ENCODE results near the gene CGNL1. TPM values are rescaled to one million over a fixed set of nuclear protein-coding genes. Genes with fewer than 3 reads are reported as not detected.

Gene CGNL1, protein sequence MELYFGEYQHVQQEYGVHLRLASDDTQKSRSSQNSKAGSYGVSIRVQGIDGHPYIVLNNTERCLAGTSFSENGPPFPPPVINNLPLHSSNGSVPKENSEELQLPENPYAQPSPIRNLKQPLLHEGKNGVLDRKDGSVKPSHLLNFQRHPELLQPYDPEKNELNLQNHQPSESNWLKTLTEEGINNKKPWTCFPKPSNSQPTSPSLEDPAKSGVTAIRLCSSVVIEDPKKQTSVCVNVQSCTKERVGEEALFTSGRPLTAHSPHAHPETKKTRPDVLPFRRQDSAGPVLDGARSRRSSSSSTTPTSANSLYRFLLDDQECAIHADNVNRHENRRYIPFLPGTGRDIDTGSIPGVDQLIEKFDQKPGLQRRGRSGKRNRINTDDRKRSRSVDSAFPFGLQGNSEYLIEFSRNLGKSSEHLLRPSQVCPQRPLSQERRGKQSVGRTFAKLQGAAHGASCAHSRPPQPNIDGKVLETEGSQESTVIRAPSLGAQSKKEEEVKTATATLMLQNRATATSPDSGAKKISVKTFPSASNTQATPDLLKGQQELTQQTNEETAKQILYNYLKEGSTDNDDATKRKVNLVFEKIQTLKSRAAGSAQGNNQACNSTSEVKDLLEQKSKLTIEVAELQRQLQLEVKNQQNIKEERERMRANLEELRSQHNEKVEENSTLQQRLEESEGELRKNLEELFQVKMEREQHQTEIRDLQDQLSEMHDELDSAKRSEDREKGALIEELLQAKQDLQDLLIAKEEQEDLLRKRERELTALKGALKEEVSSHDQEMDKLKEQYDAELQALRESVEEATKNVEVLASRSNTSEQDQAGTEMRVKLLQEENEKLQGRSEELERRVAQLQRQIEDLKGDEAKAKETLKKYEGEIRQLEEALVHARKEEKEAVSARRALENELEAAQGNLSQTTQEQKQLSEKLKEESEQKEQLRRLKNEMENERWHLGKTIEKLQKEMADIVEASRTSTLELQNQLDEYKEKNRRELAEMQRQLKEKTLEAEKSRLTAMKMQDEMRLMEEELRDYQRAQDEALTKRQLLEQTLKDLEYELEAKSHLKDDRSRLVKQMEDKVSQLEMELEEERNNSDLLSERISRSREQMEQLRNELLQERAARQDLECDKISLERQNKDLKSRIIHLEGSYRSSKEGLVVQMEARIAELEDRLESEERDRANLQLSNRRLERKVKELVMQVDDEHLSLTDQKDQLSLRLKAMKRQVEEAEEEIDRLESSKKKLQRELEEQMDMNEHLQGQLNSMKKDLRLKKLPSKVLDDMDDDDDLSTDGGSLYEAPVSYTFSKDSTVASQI
- not detected for total RNA-seq

DNA sequence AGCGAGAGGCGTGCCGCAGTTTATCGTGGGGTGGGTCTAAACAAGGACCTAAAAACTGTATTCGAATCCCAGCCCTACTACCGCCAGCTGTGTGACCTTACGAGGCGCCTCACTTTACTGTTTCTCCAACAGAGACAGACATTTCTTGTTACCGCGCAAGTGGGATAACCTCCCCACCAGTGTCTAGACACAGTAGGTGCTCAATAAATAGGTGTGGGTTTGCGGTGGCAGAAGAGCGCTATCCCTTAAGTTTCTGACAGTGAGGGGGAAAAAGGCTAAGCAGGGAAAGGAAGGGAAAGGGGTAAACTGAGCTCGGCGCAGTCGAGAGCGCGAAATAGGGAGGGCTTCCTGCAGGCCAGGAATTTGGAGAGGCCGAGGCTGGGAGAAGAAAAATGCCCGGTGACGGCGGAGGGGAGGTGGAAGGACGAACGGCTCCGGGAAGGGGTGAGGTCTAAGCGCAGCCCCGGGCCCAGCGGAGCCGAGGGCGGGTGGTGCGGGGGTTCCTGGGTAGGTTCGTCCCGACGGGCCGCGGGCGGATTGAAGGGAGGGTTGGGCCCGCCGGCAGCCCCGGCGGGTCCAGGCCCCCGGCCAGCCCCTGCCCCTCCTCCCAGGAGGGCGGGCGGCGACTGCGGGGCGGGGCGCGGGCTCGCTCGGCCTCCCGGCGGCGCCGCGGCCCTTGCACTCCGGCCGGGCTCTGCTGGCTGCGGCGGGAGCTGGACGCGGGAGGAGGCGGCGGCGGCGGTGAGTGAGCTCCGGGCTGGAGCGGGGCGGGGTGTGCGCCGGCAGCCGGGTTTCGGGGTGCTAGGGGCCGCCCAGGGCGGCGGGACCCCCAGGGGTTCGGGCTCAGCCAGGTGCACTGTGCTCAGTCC lies at the start of gene CGNL1:
Gene CGNL1, plus strand, starts transcription at position 679 of the 869 bp plus-strand sequence. CDS start 61,495 bp downstream, outside the sequence.
- peaks cover 2% of the 10 kb centered on the region for H3K36me3 Mint-ChIP-seq
- peak; percentile 1 for DNase-seq
- H3K4me3 Mint-ChIP-seq = peak within 1 kb of the TSS; percentile 65
- peaks cover 66% of the 10 kb centered on the region for H3K27me3 Mint-ChIP-seq
- H3K4me1 Mint-ChIP-seq = peaks cover 7% of the 10 kb centered on the region
- H3K9me3 Mint-ChIP-seq = no peaks in the 10 kb centered on the region
- no peak within 1 kb of the TSS for H3K27ac Mint-ChIP-seq

GRCh38 chr15:57327985-57328471 lies 48.3 kb upstream of the CGNL1 start:
- peaks cover 10% of the 10 kb centered on the region for H3K4me1 Mint-ChIP-seq
- no peaks in the 10 kb centered on the region for H3K9me3 Mint-ChIP-seq
- no peaks in the 10 kb centered on the region for H3K36me3 Mint-ChIP-seq
- H3K27me3 Mint-ChIP-seq = peaks cover 8% of the 10 kb centered on the region
- no peak overlapping the region for H3K4me3 Mint-ChIP-seq
- H3K27ac Mint-ChIP-seq = no peak overlapping the region
- no peak for DNase-seq

DNA sequence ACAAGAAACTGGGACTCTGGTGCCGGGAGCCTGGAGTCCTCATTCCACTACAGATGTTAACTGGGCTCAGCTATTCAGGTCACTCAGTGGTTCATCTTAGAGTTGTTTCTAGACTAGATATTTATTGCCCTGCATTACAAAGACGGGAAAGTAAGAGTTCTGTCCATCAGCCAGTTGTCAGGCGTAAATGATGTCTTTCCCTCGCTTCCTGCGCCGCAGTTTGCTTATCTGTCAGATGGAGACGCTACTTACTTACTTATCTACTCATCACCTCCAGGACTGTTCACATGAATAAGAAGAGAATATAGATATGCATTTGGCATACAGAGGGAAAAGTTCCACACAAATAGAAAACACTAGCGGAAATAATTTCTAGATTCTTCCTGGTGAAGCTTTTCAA lies 47.8 kb upstream of the CGNL1 start:
- H3K9me3 Mint-ChIP-seq = no peaks in the 10 kb centered on the region
- DNase-seq = no peak
- peaks cover 8% of the 10 kb centered on the region for H3K27me3 Mint-ChIP-seq
- no peaks in the 10 kb centered on the region for H3K36me3 Mint-ChIP-seq
- peaks cover 10% of the 10 kb centered on the region for H3K4me1 Mint-ChIP-seq
- H3K27ac Mint-ChIP-seq = no peak overlapping the region
- no peak overlapping the region for H3K4me3 Mint-ChIP-seq

DNA sequence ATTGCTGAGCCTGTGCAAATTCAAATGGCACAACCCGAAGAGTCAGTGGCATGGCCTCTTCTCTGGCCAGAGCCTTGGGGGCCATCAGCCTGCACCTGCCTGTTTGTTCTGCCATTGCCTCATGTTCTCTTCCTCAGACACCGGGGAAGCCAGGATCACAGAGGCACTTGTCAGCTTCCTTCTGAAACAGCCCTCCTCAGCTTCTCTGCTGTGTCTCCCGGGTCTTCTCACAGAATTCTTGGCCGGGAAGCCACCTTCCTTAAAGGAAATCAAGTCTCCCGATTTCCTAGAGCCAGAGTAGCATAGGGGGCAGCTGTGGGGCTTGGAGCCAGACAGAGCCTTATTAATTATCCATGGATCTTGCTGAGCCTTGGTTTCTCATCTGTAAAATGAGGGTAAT lies 47.4 kb upstream of the CGNL1 start:
- Mint-ChIP-seq H3K4me3 (no peak overlapping the region), H3K4me1 (peaks cover 6% of the 10 kb centered on the region), H3K9me3 (no peaks in the 10 kb centered on the region), H3K36me3 (no peaks in the 10 kb centered on the region), H3K27ac (no peak overlapping the region), H3K27me3 (peaks cover 8% of the 10 kb centered on the region)
- DNase-seq = no peak

GRCh38 chr15:57329582-57330367 lies 46.5 kb upstream of the CGNL1 start:
- H3K4me3 Mint-ChIP-seq = no peak overlapping the region
- peaks cover 6% of the 10 kb centered on the region for H3K4me1 Mint-ChIP-seq
- no peaks in the 10 kb centered on the region for H3K9me3 Mint-ChIP-seq
- no peak overlapping the region for H3K27ac Mint-ChIP-seq
- no peak for DNase-seq
- peaks cover 8% of the 10 kb centered on the region for H3K27me3 Mint-ChIP-seq
- H3K36me3 Mint-ChIP-seq = no peaks in the 10 kb centered on the region

DNA sequence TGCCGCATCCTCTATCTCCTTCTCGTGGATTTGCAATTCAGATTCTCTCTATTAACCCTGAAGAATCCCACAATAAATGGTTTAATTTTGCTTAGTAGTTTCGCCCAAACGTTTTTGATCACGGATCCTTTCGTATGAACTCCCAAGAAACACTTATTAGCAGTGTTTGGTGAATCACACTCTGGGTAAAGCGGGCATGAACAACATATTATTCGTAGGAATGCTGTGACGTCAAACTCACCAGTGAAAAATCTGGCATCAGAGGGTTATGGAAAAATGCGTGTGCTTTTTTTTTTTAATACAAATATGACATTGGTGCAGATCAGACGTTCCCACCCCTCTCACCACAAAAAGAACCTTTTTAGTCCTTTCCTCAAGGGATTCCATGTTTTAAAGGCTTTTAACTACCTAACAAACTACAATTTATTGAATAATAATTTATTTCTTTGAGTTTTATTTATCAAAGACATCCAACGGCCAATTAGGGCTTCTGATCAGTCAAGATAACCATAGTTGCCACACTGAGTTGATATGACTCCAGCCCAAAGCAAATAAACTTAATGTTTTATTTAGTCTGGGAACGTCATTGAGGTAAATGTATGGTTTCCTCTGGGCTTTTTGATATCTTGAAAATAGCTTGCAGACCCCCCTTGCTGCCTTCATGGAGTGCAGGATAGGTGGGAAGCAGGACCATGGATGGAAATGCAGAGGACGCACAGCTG lies 45.5 kb upstream of the CGNL1 start:
- H3K27ac Mint-ChIP-seq = no peak overlapping the region
- no peak for DNase-seq
- no peaks in the 10 kb centered on the region for H3K36me3 Mint-ChIP-seq
- peaks cover 8% of the 10 kb centered on the region for H3K27me3 Mint-ChIP-seq
- peaks cover 6% of the 10 kb centered on the region for H3K4me1 Mint-ChIP-seq
- no peaks in the 10 kb centered on the region for H3K9me3 Mint-ChIP-seq
- H3K4me3 Mint-ChIP-seq = no peak overlapping the region

DNA sequence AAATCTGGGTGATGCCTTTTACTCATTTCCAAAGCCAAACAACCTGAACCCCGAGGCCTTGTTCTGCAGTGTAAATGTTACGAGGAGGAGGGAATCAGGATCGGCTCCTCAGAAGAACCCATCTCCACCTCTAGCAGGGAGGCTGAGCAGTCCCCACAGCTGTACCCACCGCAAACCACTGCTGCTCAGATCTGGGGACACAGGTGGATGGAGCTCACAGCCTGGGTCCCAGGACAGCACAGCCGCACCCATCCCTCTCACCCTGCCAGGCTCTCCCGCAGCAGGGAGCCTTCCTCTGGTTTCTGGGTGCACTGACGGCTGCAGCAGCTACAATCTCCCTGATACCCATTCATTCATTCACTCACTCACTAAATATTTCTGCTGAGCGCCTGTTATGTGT lies 44.0 kb upstream of the CGNL1 start:
- H3K4me3 Mint-ChIP-seq = no peak overlapping the region
- no peak for DNase-seq
- no peaks in the 10 kb centered on the region for H3K36me3 Mint-ChIP-seq
- peaks cover 8% of the 10 kb centered on the region for H3K27me3 Mint-ChIP-seq
- H3K27ac Mint-ChIP-seq = no peak overlapping the region
- no peaks in the 10 kb centered on the region for H3K9me3 Mint-ChIP-seq
- peaks cover 6% of the 10 kb centered on the region for H3K4me1 Mint-ChIP-seq

GRCh38 chr15:57333487-57333886 lies 42.8 kb upstream of the CGNL1 start:
- H3K9me3 Mint-ChIP-seq = no peaks in the 10 kb centered on the region
- DNase-seq = no peak
- no peak overlapping the region for H3K4me3 Mint-ChIP-seq
- peaks cover 8% of the 10 kb centered on the region for H3K27me3 Mint-ChIP-seq
- no peak overlapping the region for H3K27ac Mint-ChIP-seq
- peaks cover 6% of the 10 kb centered on the region for H3K4me1 Mint-ChIP-seq
- H3K36me3 Mint-ChIP-seq = no peaks in the 10 kb centered on the region

DNA sequence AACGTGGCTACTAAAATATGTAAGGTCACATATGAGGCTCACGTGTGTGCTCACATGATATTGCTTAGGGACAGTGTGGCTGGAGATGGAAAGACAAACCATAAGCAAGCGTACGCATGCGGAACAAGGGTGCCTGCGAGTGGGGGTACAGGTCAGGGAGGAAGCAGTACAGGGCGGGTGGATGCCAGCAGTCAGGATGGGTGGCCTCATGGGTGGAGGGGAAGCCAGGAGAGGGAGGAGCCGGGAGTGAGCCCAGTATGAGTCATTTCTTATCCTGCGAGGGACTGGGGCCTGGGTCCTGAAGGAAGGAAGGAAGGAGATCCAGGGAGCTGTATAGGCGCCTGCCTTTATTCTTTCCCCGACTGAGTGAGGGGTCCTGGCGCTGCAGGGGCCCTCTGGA lies 42.0 kb upstream of the CGNL1 start:
- H3K9me3 Mint-ChIP-seq = no peaks in the 10 kb centered on the region
- DNase-seq = no peak
- no peak overlapping the region for H3K4me3 Mint-ChIP-seq
- no peaks in the 10 kb centered on the region for H3K36me3 Mint-ChIP-seq
- no peak overlapping the region for H3K27ac Mint-ChIP-seq
- H3K4me1 Mint-ChIP-seq = peaks cover 6% of the 10 kb centered on the region
- peaks cover 7% of the 10 kb centered on the region for H3K27me3 Mint-ChIP-seq

- DNase-seq = no peak
- no peak overlapping the region for H3K27ac Mint-ChIP-seq
- H3K4me3 Mint-ChIP-seq = no peak overlapping the region
- H3K4me1 Mint-ChIP-seq = peaks cover 1% of the 10 kb centered on the region
- no peaks in the 10 kb centered on the region for H3K27me3 Mint-ChIP-seq
- H3K9me3 Mint-ChIP-seq = no peaks in the 10 kb centered on the region
- no peaks in the 10 kb centered on the region for H3K36me3 Mint-ChIP-seq
Observed at GRCh38 chr15:57335293-57335715, 41.0 kb upstream of the CGNL1 start.

- Mint-ChIP-seq H3K9me3 (no peaks in the 10 kb centered on the region), H3K4me3 (no peak overlapping the region), H3K27me3 (no peaks in the 10 kb centered on the region)
Observed at GRCh38 chr15:57335719-57336118, 40.6 kb upstream of the CGNL1 start.

GRCh38 chr15:57337868-57338411 lies 38.4 kb upstream of the CGNL1 start:
- Mint-ChIP-seq H3K27me3 (no peaks in the 10 kb centered on the region), H3K9me3 (no peaks in the 10 kb centered on the region), H3K27ac (no peak overlapping the region), H3K4me3 (no peak overlapping the region), H3K4me1 (peaks cover 1% of the 10 kb centered on the region), H3K36me3 (no peaks in the 10 kb centered on the region)
- DNase-seq = no peak

More at GRCh38 chr15:57335719-57336118, 40.6 kb upstream of the CGNL1 start:
- no peak for DNase-seq
- Mint-ChIP-seq H3K36me3 (no peaks in the 10 kb centered on the region), H3K27ac (no peak overlapping the region), H3K4me1 (peaks cover under 1% of the 10 kb centered on the region)

GRCh38 chr15:57339321-57339720 lies 37.0 kb upstream of the CGNL1 start:
- H3K27me3 Mint-ChIP-seq = no peaks in the 10 kb centered on the region

More at GRCh38 chr15:57339321-57339720, 37.0 kb upstream of the CGNL1 start:
- H3K27ac Mint-ChIP-seq = no peak overlapping the region
- H3K4me3 Mint-ChIP-seq = no peak overlapping the region
- H3K4me1 Mint-ChIP-seq = peaks cover 1% of the 10 kb centered on the region
- H3K9me3 Mint-ChIP-seq = no peaks in the 10 kb centered on the region
- DNase-seq = no peak
- no peaks in the 10 kb centered on the region for H3K36me3 Mint-ChIP-seq
